ENCODE measurements around the gene DTYMK.

GRCh38 chr2:241652722-241653121 is 33.9 kb downstream of the DTYMK start:
- TF ChIP-seq IRF3 (IDR thresholded peaks at IDR 0.05; ENCODE audit: low read depth, low read length) (no peak), FOXM1 (IDR thresholded peaks at IDR 0.05; ENCODE audit: low read depth) (no peak), CTCF (IDR thresholded peaks at IDR 0.05) (no peak), FOXJ3 (CRISPR knock-in tag; IDR thresholded peaks at IDR 0.05) (no peak)
